ENCODE measurements around the gene TMF1.

TMF1 gene

GRCh38 chr3:69005071-69005790 lies 46.9 kb downstream of the TMF1 start:
- H3K27ac ChIP-seq (ENCODE audit: low read length) = no peak overlapping the region
- no peak overlapping the region for H3K4me3 ChIP-seq (ENCODE audit: low read length)
- H4K20me1 ChIP-seq (ENCODE audit: insufficient read depth, low read length) = no peaks in the 10 kb centered on the region
- TF ChIP-seq CTCF (IDR thresholded peaks at IDR 0.05; ENCODE audit: low read depth, low read length) (no peak), EZH2phosphoT487 (IDR thresholded peaks at IDR 0.05; ENCODE audit: low read depth) (no peak)
- H3K4me1 ChIP-seq (ENCODE audit: low read length) = no peaks in the 10 kb centered on the region
- H3K4me2 ChIP-seq (ENCODE audit: low read length) = no peak overlapping the region
- H3K9me3 ChIP-seq (ENCODE audit: insufficient read depth, low read length) = no peaks in the 10 kb centered on the region
- H3K36me3 ChIP-seq (replicated peaks; ENCODE audit: low read depth, low read length) = peaks cover 22% of the 10 kb centered on the region
- H3K9ac ChIP-seq (ENCODE audit: low read length) = no peak overlapping the region
- H3K27me3 ChIP-seq (ENCODE audit: low read depth, low read length) = no peaks in the 10 kb centered on the region
- H2AFZ ChIP-seq (ENCODE audit: low read depth, low read length) = no peak overlapping the region
- H3K79me2 ChIP-seq (ENCODE audit: low read length) = no peaks in the 10 kb centered on the region

GRCh38 chr3:69004138-69004537 lies 48.0 kb downstream of the TMF1 start:
- TF ChIP-seq EZH2phosphoT487 (IDR thresholded peaks at IDR 0.05; ENCODE audit: low read depth) (no peak), CTCF (IDR thresholded peaks at IDR 0.05; ENCODE audit: low read depth, low read length) (no peak)

GRCh38 chr3:68999605-69000004 lies 52.5 kb downstream of the TMF1 start:
- Histone ChIP-seq H3K9me3 (ENCODE audit: insufficient read depth, low read length) (no peaks in the 10 kb centered on the region), H3K4me2 (ENCODE audit: low read length) (no peak overlapping the region), H3K27ac (ENCODE audit: low read length) (no peak overlapping the region)

More at GRCh38 chr3:69004138-69004537, 48.0 kb downstream of the TMF1 start:
- no peak overlapping the region for H3K4me3 ChIP-seq (ENCODE audit: low read length)
- no peaks in the 10 kb centered on the region for H3K9me3 ChIP-seq (ENCODE audit: insufficient read depth, low read length)
- H3K9ac ChIP-seq (ENCODE audit: low read length) = no peak overlapping the region
- H3K79me2 ChIP-seq (ENCODE audit: low read length) = no peaks in the 10 kb centered on the region
- H3K27ac ChIP-seq (ENCODE audit: low read length) = no peak overlapping the region
- H3K4me2 ChIP-seq (ENCODE audit: low read length) = no peak overlapping the region
- H3K36me3 ChIP-seq (replicated peaks; ENCODE audit: low read depth, low read length) = peaks cover 22% of the 10 kb centered on the region
- no peaks in the 10 kb centered on the region for H4K20me1 ChIP-seq (ENCODE audit: insufficient read depth, low read length)
- H3K27me3 ChIP-seq (ENCODE audit: low read depth, low read length) = no peaks in the 10 kb centered on the region
- H2AFZ ChIP-seq (ENCODE audit: low read depth, low read length) = no peak overlapping the region
- H3K4me1 ChIP-seq (ENCODE audit: low read length) = no peaks in the 10 kb centered on the region

GRCh38 chr3:68999158-68999557 lies 53.0 kb downstream of the TMF1 start:
- TF ChIP-seq EZH2phosphoT487 (IDR thresholded peaks at IDR 0.05; ENCODE audit: low read depth) (no peak), CTCF (IDR thresholded peaks at IDR 0.05; ENCODE audit: low read depth, low read length) (no peak)
- Histone ChIP-seq H3K4me3 (ENCODE audit: low read length) (no peak overlapping the region), H3K4me2 (ENCODE audit: low read length) (no peak overlapping the region), H3K27ac (ENCODE audit: low read length) (no peak overlapping the region), H4K20me1 (ENCODE audit: insufficient read depth, low read length) (no peaks in the 10 kb centered on the region), H3K79me2 (ENCODE audit: low read length) (no peaks in the 10 kb centered on the region), H3K36me3 (replicated peaks; ENCODE audit: low read depth, low read length) (peaks cover 10% of the 10 kb centered on the region), H3K9ac (ENCODE audit: low read length) (no peak overlapping the region), H3K9me3 (ENCODE audit: insufficient read depth, low read length) (no peaks in the 10 kb centered on the region), H3K27me3 (ENCODE audit: low read depth, low read length) (no peaks in the 10 kb centered on the region), H2AFZ (ENCODE audit: low read depth, low read length) (no peak overlapping the region), H3K4me1 (ENCODE audit: low read length) (peaks cover 9% of the 10 kb centered on the region)

More at GRCh38 chr3:68999605-69000004, 52.5 kb downstream of the TMF1 start:
- Histone ChIP-seq H3K9ac (ENCODE audit: low read length) (no peak overlapping the region), H2AFZ (ENCODE audit: low read depth, low read length) (no peak overlapping the region), H3K4me1 (ENCODE audit: low read length) (peaks cover 9% of the 10 kb centered on the region), H3K4me3 (ENCODE audit: low read length) (no peak overlapping the region), H3K36me3 (replicated peaks; ENCODE audit: low read depth, low read length) (peaks cover 10% of the 10 kb centered on the region), H3K79me2 (ENCODE audit: low read length) (no peaks in the 10 kb centered on the region), H4K20me1 (ENCODE audit: insufficient read depth, low read length) (no peaks in the 10 kb centered on the region), H3K27me3 (ENCODE audit: low read depth, low read length) (no peaks in the 10 kb centered on the region)
- TF ChIP-seq CTCF (IDR thresholded peaks at IDR 0.05; ENCODE audit: low read depth, low read length) = no peak
- no peak for TF ChIP-seq EZH2phosphoT487 (IDR thresholded peaks at IDR 0.05; ENCODE audit: low read depth)

Data from OCI-LY3 (cell line).